ENCODE data around the gene PKP4. TPM values are rescaled to one million over a fixed set of nuclear protein-coding genes. Genes with fewer than 3 reads are reported as not detected.

The PKP4 gene
- total RNA-seq, 1 experiment from 2014 or later: 40.1 TPM

- H3K9me3 ChIP-seq (ENCODE audit: low read length): no peaks in the 10 kb centered on the region
- POLR2A ChIA-PET (ENCODE audit: unreplicated experiment): no interaction called here
- intact Hi-C loops (cut with micrococcal nuclease): no loop called here
- peak overlapping the region; percentile 88 for H3K4me2 ChIP-seq (ENCODE audit: low read length)
- no peaks in the 10 kb centered on the region for H3K9me2 ChIP-seq (replicated peaks; ENCODE audit: low read length)
- peak overlapping the region; percentile 98 for H3K27ac ChIP-seq (ENCODE audit: low read length)
- CTCF ChIA-PET: interaction anchor here (0.5 to 1.9 kb wide), 5 partner anchors 14 to 112 kb away, joined by 3 to 10 read pairs (median 8); no protein-coding TSS in a partner anchor
- no TSS peak for BruUV-seq (replicated peaks)
- H3F3A ChIP-seq (ENCODE audit: low read length, unreplicated experiment): peaks cover 6% of the 10 kb centered on the region
- ATAC-seq (peak; percentile 18), DNase-seq (peak; percentile 61)
- H3K27me3 ChIP-seq (ENCODE audit: low read length): no peaks in the 10 kb centered on the region
- no peaks in the 10 kb centered on the region for H4K20me1 ChIP-seq (ENCODE audit: low read length)
- no peaks in the 10 kb centered on the region for H3K79me2 ChIP-seq (ENCODE audit: low read length)
- H2AFZ ChIP-seq (ENCODE audit: low read length): peak overlapping the region; percentile 6; the same call in 1 of the 2 replicates
- TF ChIP-seq EZH2phosphoT487 (IDR thresholded peaks at IDR 0.05; ENCODE audit: borderline replicate concordance, low read length) (no peak), CTCF (conservative IDR thresholded peaks at IDR 0.05; ENCODE audit: low read depth, low read length) (no peak), EZH2 (IDR thresholded peaks at IDR 0.05; ENCODE audit: low read length, unreplicated experiment) (no peak)
- H3K4me1 ChIP-seq (ENCODE audit: insufficient read depth, low read length): peaks cover 40% of the 10 kb centered on the region
- peak overlapping the region; percentile 84 for H3K9ac ChIP-seq (ENCODE audit: low read length)
- no peaks in the 10 kb centered on the region for H3K36me3 ChIP-seq (ENCODE audit: low read depth, low read length)
- peak overlapping the region; percentile 61; the same call in 1 of the 2 replicates for H3K4me3 ChIP-seq (ENCODE audit: low read length)
Measured at GRCh38 chr2:158723181-158723838, 266.6 kb downstream of the PKP4 start.

GRCh38 chr2:158723921-158724802 is 267.4 kb downstream of the PKP4 start:
- peak overlapping the region; percentile 88 for H3K4me2 ChIP-seq (ENCODE audit: low read length)
- no peaks in the 10 kb centered on the region for H3K79me2 ChIP-seq (ENCODE audit: low read length)
- no peaks in the 10 kb centered on the region for H3K9me2 ChIP-seq (replicated peaks; ENCODE audit: low read length)
- H3K4me3 ChIP-seq (ENCODE audit: low read length): peak overlapping the region; percentile 61
- no peaks in the 10 kb centered on the region for H4K20me1 ChIP-seq (ENCODE audit: low read length)
- ChIA-PET CTCF (interaction anchor here (0.5 to 1.9 kb wide), 8 partner anchors 13 to 250 kb away, joined by 3 to 10 read pairs (median 6); no protein-coding TSS in a partner anchor), POLR2A (ENCODE audit: unreplicated experiment) (interaction anchor here (0.6 kb wide), 1 partner anchor 21 kb away, joined by 3 read pairs; no protein-coding TSS in a partner anchor)
- H3K27me3 ChIP-seq (ENCODE audit: low read length): no peaks in the 10 kb centered on the region
- H3K9me3 ChIP-seq (ENCODE audit: low read length): no peaks in the 10 kb centered on the region
- ATAC-seq: peak; percentile 77
- intact Hi-C loops (cut with micrococcal nuclease): loop anchor here (1.0 to 2.0 kb wide), 2 partner anchors 123 to 185 kb away; no protein-coding TSS in a partner anchor
- H3K9ac ChIP-seq (ENCODE audit: low read length): peak overlapping the region; percentile 84
- peak; percentile 94 for DNase-seq
- no peak for TF ChIP-seq EZH2phosphoT487 (IDR thresholded peaks at IDR 0.05; ENCODE audit: borderline replicate concordance, low read length)
- TF ChIP-seq EZH2 (IDR thresholded peaks at IDR 0.05; ENCODE audit: low read length, unreplicated experiment): no peak
- peak; percentile 78 for TF ChIP-seq CTCF (conservative IDR thresholded peaks at IDR 0.05; ENCODE audit: low read depth, low read length)
- H2AFZ ChIP-seq (ENCODE audit: low read length): peak overlapping the region; percentile 75
- peak overlapping the region; percentile 98 for H3K27ac ChIP-seq (ENCODE audit: low read length)
- no peaks in the 10 kb centered on the region for H3K36me3 ChIP-seq (ENCODE audit: low read depth, low read length)
- peaks cover 40% of the 10 kb centered on the region for H3K4me1 ChIP-seq (ENCODE audit: insufficient read depth, low read length)
- no TSS peak for BruUV-seq (replicated peaks)
- peaks cover 6% of the 10 kb centered on the region for H3F3A ChIP-seq (ENCODE audit: low read length, unreplicated experiment)
